A172 (cell line): Measurements from ENCODE around the gene HNRNPF. TPM values are rescaled to one million over a fixed set of nuclear protein-coding genes. Genes with fewer than 3 reads are reported as not detected.
A peak's percentile ranks its signal among the peaks of the same experiment; 100 is the strongest.

ENCODE experiments used
- DNase-seq: peaks from one replicate; pipeline ENCODE4 v3.0.0-alpha.2; 2015; ENCODE audit warnings: low spot score
- total RNA-seq: library from RNA; depleted of rRNA; stranded (reverse); fragments of >200 nt; shearing (Covaris generic); gene quantifications from 2 replicates; pipeline ENCODE4 v1.2.3, GENCODE V29; 2014

Gene HNRNPF
- total RNA-seq, 1 experiment from 2014 or later, result 348 TPM

GRCh38 chr10:43376828-43377423, 32.1 kb downstream of the HNRNPF start:
- no peak for DNase-seq

GRCh38 chr10:43376046-43376635, 32.8 kb downstream of the HNRNPF start:
- DNase-seq, result no peak

- DNase-seq, result no peak
Observed at GRCh38 chr10:43375401-43376020, 33.5 kb downstream of the HNRNPF start.

GRCh38 chr10:43374194-43374593, 34.8 kb downstream of the HNRNPF start:
- no peak for DNase-seq

- DNase-seq, result no peak
Observed at GRCh38 chr10:43373461-43373860, 35.5 kb downstream of the HNRNPF start.

GRCh38 chr10:43372765-43373361, 36.1 kb downstream of the HNRNPF start:
- DNase-seq, result no peak

GRCh38 chr10:43371418-43371817, 37.6 kb downstream of the HNRNPF start, which contains the start of gene FXYD4:
Gene FXYD4, plus strand, starts transcription at chr10:43371636. Its CDS starts 2,111 bp downstream, at chr10:43373747.
- DNase-seq, result no peak

GRCh38 chr10:43370671-43371215, 38.2 kb downstream of the HNRNPF start:
- DNase-seq, result no peak

GRCh38 chr10:43369921-43370320, 39.1 kb downstream of the HNRNPF start:
- DNase-seq, result no peak

- DNase-seq, result no peak
Observed at GRCh38 chr10:43365001-43365400, 44.0 kb downstream of the HNRNPF start.

- DNase-seq, result no peak
Observed at GRCh38 chr10:43362191-43362839, 46.7 kb downstream of the HNRNPF start.

- DNase-seq, result no peak
Observed at GRCh38 chr10:43361547-43362190, 47.3 kb downstream of the HNRNPF start.

- DNase-seq, result no peak
Observed at GRCh38 chr10:43360086-43360485, 48.9 kb downstream of the HNRNPF start.

- DNase-seq, result peak; percentile 91
Observed at GRCh38 chr10:43355749-43356371, 53.1 kb downstream of the HNRNPF start.

- no peak for DNase-seq
Observed at GRCh38 chr10:43354879-43355380, 54.1 kb downstream of the HNRNPF start.

GRCh38 chr10:43354330-43354635, 54.7 kb downstream of the HNRNPF start:
- DNase-seq, result no peak

- no peak for DNase-seq
Observed at GRCh38 chr10:43353495-43354329, 55.3 kb downstream of the HNRNPF start.

- DNase-seq, result no peak
Observed at GRCh38 chr10:43352951-43353350, 56.0 kb downstream of the HNRNPF start.

GRCh38 chr10:43351301-43351700, 57.7 kb downstream of the HNRNPF start:
- DNase-seq, result no peak

GRCh38 chr10:43350686-43351085, 58.3 kb downstream of the HNRNPF start:
- no peak for DNase-seq
